HUES48 (cell line): Measurements from ENCODE around the gene PSMB3.
A peak's percentile ranks its signal among the peaks of the same experiment; 100 is the strongest.

ENCODE experiments used
- H3K27ac ChIP-seq: one replicate; pipeline ENCODE4 v1.7.0; 2013; ENCODE audit warnings: low read depth, low read length, inconsistent platforms
- H3K27me3 ChIP-seq: 2 replicates; pipeline ENCODE4 v1.6.1; 2013; ENCODE audit warnings: mild to moderate bottlenecking, low read length; ENCODE audit not compliant: control insufficient read depth, insufficient read depth
- H3K36me3 ChIP-seq: 2 replicates; pipeline ENCODE4 v1.6.1; 2013; ENCODE audit warnings: low read length; ENCODE audit not compliant: control insufficient read depth, insufficient read depth
- H3K4me1 ChIP-seq: 2 replicates; pipeline ENCODE4 v1.6.1; 2013; ENCODE audit warnings: mild to moderate bottlenecking, low read length; ENCODE audit not compliant: control insufficient read depth, insufficient read depth
- H3K4me3 ChIP-seq: 2 replicates; pipeline ENCODE4 v1.5.1; 2013; ENCODE audit warnings: mild to moderate bottlenecking, low read depth, low read length
- H3K9ac ChIP-seq: 2 replicates; pipeline ENCODE4 v1.6.1; 2013; ENCODE audit warnings: mild to moderate bottlenecking, low read depth, low read length, moderate library complexity
- H3K9me3 ChIP-seq: 2 replicates; pipeline ENCODE4 v1.6.1; 2013; ENCODE audit warnings: low read length; ENCODE audit not compliant: control insufficient read depth, insufficient read depth

PSMB3 gene

GRCh38 chr17:38738007-38738662 lies 14.4 kb upstream of the PSMB3 start:
- no peak overlapping the region for H3K27ac ChIP-seq
- no peaks in the 10 kb centered on the region for H3K27me3 ChIP-seq
- 0 out of 2 replicates have a peak, but pooled peaks cover 5% of the 10 kb centered on the region for H3K4me1 ChIP-seq
- no peaks in the 10 kb centered on the region for H3K9me3 ChIP-seq
- no peak overlapping the region for H3K4me3 ChIP-seq
- peaks cover 65% of the 10 kb centered on the region for H3K36me3 ChIP-seq
- no peak overlapping the region for H3K9ac ChIP-seq

GRCh38 chr17:38738686-38739085 lies 13.9 kb upstream of the PSMB3 start:
- peaks cover 59% of the 10 kb centered on the region for H3K36me3 ChIP-seq
- no peaks in the 10 kb centered on the region for H3K27me3 ChIP-seq
- no peak overlapping the region for H3K27ac ChIP-seq
- no peak overlapping the region for H3K9ac ChIP-seq
- H3K9me3 ChIP-seq = no peaks in the 10 kb centered on the region
- no peak overlapping the region for H3K4me3 ChIP-seq
- peaks cover 10% of the 10 kb centered on the region for H3K4me1 ChIP-seq

GRCh38 chr17:38739305-38739704 lies 13.2 kb upstream of the PSMB3 start:
- no peaks in the 10 kb centered on the region for H3K27me3 ChIP-seq
- no peak overlapping the region for H3K4me3 ChIP-seq
- peaks cover 56% of the 10 kb centered on the region for H3K36me3 ChIP-seq
- no peak overlapping the region for H3K9ac ChIP-seq
- H3K27ac ChIP-seq = no peak overlapping the region
- H3K4me1 ChIP-seq = peaks cover 15% of the 10 kb centered on the region
- H3K9me3 ChIP-seq = no peaks in the 10 kb centered on the region

- H3K27me3 ChIP-seq = no peaks in the 10 kb centered on the region
- no peak overlapping the region for H3K27ac ChIP-seq
- no peak overlapping the region for H3K9ac ChIP-seq
- H3K36me3 ChIP-seq = peaks cover 50% of the 10 kb centered on the region
- H3K4me3 ChIP-seq = no peak overlapping the region
- no peaks in the 10 kb centered on the region for H3K9me3 ChIP-seq
- peaks cover 18% of the 10 kb centered on the region for H3K4me1 ChIP-seq
Observed at GRCh38 chr17:38740044-38740443, 12.5 kb upstream of the PSMB3 start.

GRCh38 chr17:38740806-38741205 lies 11.7 kb upstream of the PSMB3 start:
- Histone ChIP-seq H3K9ac (no peak overlapping the region), H3K27ac (no peak overlapping the region), H3K9me3 (no peaks in the 10 kb centered on the region), H3K27me3 (no peaks in the 10 kb centered on the region), H3K36me3 (peaks cover 44% of the 10 kb centered on the region), H3K4me1 (peaks cover 24% of the 10 kb centered on the region), H3K4me3 (no peak overlapping the region)

- Histone ChIP-seq H3K9ac (no peak overlapping the region), H3K4me1 (peaks cover 31% of the 10 kb centered on the region), H3K9me3 (no peaks in the 10 kb centered on the region), H3K27me3 (no peaks in the 10 kb centered on the region), H3K27ac (no peak overlapping the region), H3K36me3 (peaks cover 38% of the 10 kb centered on the region), H3K4me3 (no peak overlapping the region)
Observed at GRCh38 chr17:38741461-38741860, 11.1 kb upstream of the PSMB3 start.

- H3K27me3 ChIP-seq = no peaks in the 10 kb centered on the region
- no peaks in the 10 kb centered on the region for H3K9me3 ChIP-seq
- peaks cover 35% of the 10 kb centered on the region for H3K36me3 ChIP-seq
- H3K4me1 ChIP-seq = peaks cover 34% of the 10 kb centered on the region
- H3K4me3 ChIP-seq = no peak overlapping the region
- H3K27ac ChIP-seq = no peak overlapping the region
- H3K9ac ChIP-seq = no peak overlapping the region
Observed at GRCh38 chr17:38741921-38742410, 10.6 kb upstream of the PSMB3 start.

GRCh38 chr17:38742411-38743308 lies 9.9 kb upstream of the PSMB3 start:
- Histone ChIP-seq H3K27me3 (no peaks in the 10 kb centered on the region), H3K27ac (no peak overlapping the region), H3K4me3 (no peak overlapping the region), H3K4me1 (peaks cover 34% of the 10 kb centered on the region), H3K36me3 (peaks cover 29% of the 10 kb centered on the region), H3K9me3 (no peaks in the 10 kb centered on the region), H3K9ac (no peak overlapping the region)

- H3K27ac ChIP-seq = no peak overlapping the region
- no peaks in the 10 kb centered on the region for H3K9me3 ChIP-seq
- H3K9ac ChIP-seq = no peak overlapping the region
- peaks cover 20% of the 10 kb centered on the region for H3K36me3 ChIP-seq
- peaks cover 34% of the 10 kb centered on the region for H3K4me1 ChIP-seq
- H3K4me3 ChIP-seq = peak overlapping the region; percentile 33; the same call in 1 of the 2 replicates
- no peaks in the 10 kb centered on the region for H3K27me3 ChIP-seq
Observed at GRCh38 chr17:38743556-38744171, 8.9 kb upstream of the PSMB3 start.

GRCh38 chr17:38745545-38745944 lies 7.0 kb upstream of the PSMB3 start:
- H3K4me3 ChIP-seq = peak overlapping the region; percentile 76; the same call in 1 of the 2 replicates
- H3K36me3 ChIP-seq = peaks cover 5% of the 10 kb centered on the region; the same call in 1 of the 2 replicates
- no peak overlapping the region for H3K9ac ChIP-seq
- H3K27me3 ChIP-seq = peaks cover 2% of the 10 kb centered on the region
- H3K27ac ChIP-seq = no peak overlapping the region
- H3K4me1 ChIP-seq = peaks cover 40% of the 10 kb centered on the region
- H3K9me3 ChIP-seq = no peaks in the 10 kb centered on the region
